HEK293T (cell line): ENCODE results near the gene ZACN.

ENCODE experiments used
- CTCF ChIA-PET: fragments of 350-600 bp; formaldehyde crosslinking; extraction: SDS; loops from one replicate; lab custom pipeline; 2021; ENCODE audit warnings: antibody characterized with exemption, inconsistent platforms; lab: Yijun Ruan, JAX
- POLR2A ChIA-PET: fragments of 350-600 bp; formaldehyde crosslinking; extraction: SDS; loops from one replicate; lab custom pipeline; 2020; ENCODE audit warnings: antibody characterized with exemption, inconsistent platforms; lab: Yijun Ruan, JAX
- DNase-seq: peaks from one replicate; pipeline ENCODE4 v3.0.0; 2012; ENCODE audit warnings: mixed read lengths; ENCODE audit errors: extremely low spot score
- ARNT ChIP-seq: fragments of 450-650 bp; IDR thresholded peaks from 2 replicates; pipeline ENCODE4 v1.6.1; 2017; ENCODE audit warnings: mild to moderate bottlenecking
- BHLHE40 ChIP-seq: fragments of 450-650 bp; IDR thresholded peaks from 2 replicates; pipeline ENCODE4 v1.6.1; 2016; ENCODE audit warnings: mild to moderate bottlenecking, moderate library complexity, borderline replicate concordance
- CTBP1 ChIP-seq: fragments of 450-650 bp; IDR thresholded peaks from 2 replicates; pipeline ENCODE4 v1.6.1; 2016; ENCODE audit warnings: borderline replicate concordance
- ELF4 ChIP-seq: fragments of 450-650 bp; IDR thresholded peaks from 2 replicates; pipeline ENCODE4 v1.6.1; 2017; ENCODE audit warnings: antibody characterized with exemption
- FOXA1 ChIP-seq: fragments of 450-650 bp; IDR thresholded peaks from 2 replicates; pipeline ENCODE4 v1.6.1; 2016; ENCODE audit warnings: mild to moderate bottlenecking
- FOXK2 ChIP-seq: fragments of 450-650 bp; IDR thresholded peaks from 2 replicates; pipeline ENCODE4 v1.6.1; 2016; ENCODE audit warnings: mild to moderate bottlenecking
- FOXM1 ChIP-seq: fragments of 450-650 bp; IDR thresholded peaks from 2 replicates; pipeline ENCODE4 v1.6.1; 2017; ENCODE audit warnings: mild to moderate bottlenecking, borderline replicate concordance
- HDGF ChIP-seq: fragments of 450-650 bp; IDR thresholded peaks from 2 replicates; pipeline ENCODE4 v1.6.1; 2017; ENCODE audit warnings: antibody characterized with exemption, borderline replicate concordance
- L3MBTL2 ChIP-seq: fragments of 450-650 bp; conservative IDR thresholded peaks from 2 replicates; pipeline ENCODE4 v1.6.1; 2016; ENCODE audit warnings: mild to moderate bottlenecking
- LEF1 ChIP-seq: fragments of 450-650 bp; IDR thresholded peaks from 2 replicates; pipeline ENCODE4 v1.6.1; 2017; ENCODE audit warnings: mild to moderate bottlenecking, borderline replicate concordance
- NFRKB ChIP-seq: fragments of 450-650 bp; IDR thresholded peaks from 2 replicates; pipeline ENCODE4 v1.6.1; 2016; ENCODE audit warnings: mild to moderate bottlenecking, moderate library complexity
- PKNOX1 ChIP-seq: fragments of 450-650 bp; IDR thresholded peaks from 2 replicates; pipeline ENCODE4 v1.6.1; 2016
- SP1 ChIP-seq: fragments of 450-650 bp; IDR thresholded peaks from 2 replicates; pipeline ENCODE4 v1.6.1; 2017
- SUZ12 ChIP-seq: fragments of 450-650 bp; IDR thresholded peaks from 2 replicates; pipeline ENCODE4 v1.6.1; 2016; ENCODE audit warnings: mild to moderate bottlenecking
- TARDBP ChIP-seq: fragments of 450-650 bp; IDR thresholded peaks from 2 replicates; pipeline ENCODE4 v1.6.1; 2016
- ZNF384 ChIP-seq: fragments of 450-650 bp; IDR thresholded peaks from 2 replicates; pipeline ENCODE4 v1.6.1; 2016

Gene ZACN

GRCh38 chr17:76104140-76104895, 25.3 kb downstream of the ZACN start:
- POLR2A ChIA-PET: interaction anchor here (0.6 to 3.1 kb wide), 16 partner anchors 11 to 249 kb away, joined by 3 to 13 read pairs (median 4); partner anchors contain the start of genes SRP68 and WBP2
- DNase-seq: no peak

DNA sequence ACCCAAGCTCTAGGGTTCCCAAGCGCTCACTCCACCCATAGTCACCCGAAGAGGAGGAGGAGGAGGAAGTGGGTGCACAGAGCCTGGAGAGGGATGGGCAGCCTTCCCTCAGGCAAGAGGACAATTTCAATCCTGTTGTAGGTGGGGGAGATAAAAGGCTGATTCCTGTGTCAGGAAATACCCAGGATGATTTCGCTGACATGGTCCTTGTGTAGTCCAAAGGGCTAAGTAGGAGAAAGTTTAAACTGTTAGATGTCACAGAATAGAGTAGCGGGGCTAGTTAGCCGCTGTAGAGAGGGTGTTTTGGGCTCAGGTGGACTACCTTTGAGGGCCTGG, 25.9 kb downstream of the ZACN start:
- no peak for DNase-seq
- ChIA-PET CTCF (no interaction called here), POLR2A (interaction anchor here (1.1 to 3.1 kb wide), 6 partner anchors 11 to 160 kb away, joined by 3 to 12 read pairs (median 5); partner anchors contain the start of gene SRP68)
- no peak for TF ChIP-seq PKNOX1
- no peak for TF ChIP-seq LEF1
- TF ChIP-seq TARDBP: no peak
- no peak for TF ChIP-seq ELF4
- no peak for TF ChIP-seq ARNT
- no peak for TF ChIP-seq SP1
- TF ChIP-seq ZNF384: no peak
- TF ChIP-seq FOXM1: no peak
- no peak for TF ChIP-seq CTBP1
- TF ChIP-seq NFRKB: no peak
- TF ChIP-seq L3MBTL2: no peak
- no peak for TF ChIP-seq HDGF
- no peak for TF ChIP-seq FOXK2
- TF ChIP-seq BHLHE40: no peak
- TF ChIP-seq FOXA1: no peak
- TF ChIP-seq SUZ12: no peak

More at GRCh38 chr17:76104140-76104895, 25.3 kb downstream of the ZACN start:
- CTCF ChIA-PET: interaction anchor here (0.6 to 2.6 kb wide), 4 partner anchors 88 to 175 kb away, joined by 3 to 8 read pairs (median 4); no protein-coding TSS in a partner anchor
- TF ChIP-seq FOXK2 (no peak), ELF4 (no peak), L3MBTL2 (0 out of 2 replicates have a peak, but pooled peaks have one; percentile 41)

DNA sequence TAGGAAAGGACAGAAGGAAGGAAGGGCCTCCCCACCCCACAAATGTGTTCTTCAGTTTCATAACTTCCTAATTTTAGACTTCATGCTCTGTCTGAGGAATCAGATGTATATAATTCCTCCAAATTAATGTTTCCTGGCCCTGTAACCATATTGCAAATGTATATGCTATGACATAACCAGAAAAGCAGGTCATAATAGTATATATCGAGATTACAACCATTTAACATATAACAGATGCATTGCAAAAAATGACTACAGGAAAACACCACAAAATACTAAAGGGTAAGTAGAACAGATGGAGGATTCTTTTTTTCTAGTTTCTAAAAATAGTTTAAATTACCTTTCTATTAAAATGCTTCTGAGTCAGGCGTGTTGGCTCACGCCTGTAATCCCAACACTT, 27.7 kb downstream of the ZACN start:
- ChIA-PET CTCF (interaction anchor here (0.9 to 2.2 kb wide), 2 partner anchors 17 to 92 kb away, joined by 3 to 5 read pairs; no protein-coding TSS in a partner anchor), POLR2A (interaction anchor here (1.6 kb wide), 1 partner anchor 15 kb away, joined by 3 read pairs; no protein-coding TSS in a partner anchor)
- TF ChIP-seq SP1: no peak
- no peak for TF ChIP-seq BHLHE40
- no peak for TF ChIP-seq L3MBTL2
- TF ChIP-seq FOXK2: no peak
- no peak for TF ChIP-seq NFRKB
- no peak for TF ChIP-seq SUZ12
- TF ChIP-seq ELF4: no peak
- no peak for TF ChIP-seq CTBP1
- no peak for TF ChIP-seq FOXM1
- TF ChIP-seq ARNT: no peak
- no peak for TF ChIP-seq LEF1
- TF ChIP-seq TARDBP: no peak
- DNase-seq: no peak

- ChIA-PET CTCF (interaction anchor here (2.2 kb wide), 1 partner anchor 93 kb away, joined by 5 read pairs; no protein-coding TSS in a partner anchor), POLR2A (interaction anchor here (1.1 kb wide), 1 partner anchor 13 kb away, joined by 3 read pairs; no protein-coding TSS in a partner anchor)
- no peak for DNase-seq
- no peak for TF ChIP-seq L3MBTL2
- no peak for TF ChIP-seq FOXM1
- no peak for TF ChIP-seq ELF4
- no peak for TF ChIP-seq SP1
- no peak for TF ChIP-seq ZNF384
- no peak for TF ChIP-seq FOXA1
- TF ChIP-seq SUZ12: no peak
- TF ChIP-seq PKNOX1: no peak
- no peak for TF ChIP-seq BHLHE40
Measured at GRCh38 chr17:76107509-76107908, 28.5 kb downstream of the ZACN start.

GRCh38 chr17:76111956-76112355, 33.0 kb downstream of the ZACN start:
- CTCF ChIA-PET: interaction anchor here (0.6 kb wide), 1 partner anchor 124 kb away, joined by 3 read pairs; no protein-coding TSS in a partner anchor
- POLR2A ChIA-PET: interaction anchor here (1.0 kb wide), 1 partner anchor 78 kb away, joined by 3 read pairs; no protein-coding TSS in a partner anchor
- TF ChIP-seq ELF4: no peak
- no peak for TF ChIP-seq LEF1
- no peak for TF ChIP-seq SUZ12
- no peak for TF ChIP-seq ARNT
- TF ChIP-seq TARDBP: no peak
- TF ChIP-seq SP1: no peak
- TF ChIP-seq CTBP1: no peak
- no peak for TF ChIP-seq FOXM1
- no peak for TF ChIP-seq FOXK2
- TF ChIP-seq L3MBTL2: no peak
- TF ChIP-seq HDGF: no peak
- no peak for TF ChIP-seq FOXA1
- TF ChIP-seq PKNOX1: no peak
- no peak for TF ChIP-seq ZNF384
- DNase-seq: no peak
